ENCODE measurements around the gene CCDC30.

DNA sequence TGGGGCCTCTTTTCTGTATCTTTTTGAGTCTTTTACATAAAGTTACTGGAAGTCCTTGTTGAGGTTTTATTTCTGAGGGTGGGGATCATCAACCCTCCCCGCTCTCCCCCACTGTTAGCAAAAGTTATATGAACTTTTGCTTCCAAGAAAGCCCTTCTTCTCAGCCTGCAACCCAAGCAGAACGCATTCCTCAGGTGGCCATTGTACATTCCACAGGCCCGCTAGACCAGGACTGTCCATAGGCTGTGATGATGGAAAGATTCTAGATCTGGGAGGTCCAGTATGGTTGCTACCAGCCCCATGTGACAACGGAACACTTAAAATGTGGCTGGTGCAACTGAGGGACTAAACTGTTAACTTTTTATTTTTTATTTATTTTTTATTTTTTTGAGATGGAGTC is 207.3 kb downstream of the CCDC30 start:
- no peak for TF ChIP-seq POLR2A (IDR thresholded peaks at IDR 0.05)
- no peak for TF ChIP-seq POLR2AphosphoS5 (IDR thresholded peaks at IDR 0.05)
- no peak for TF ChIP-seq CTCF (IDR thresholded peaks at IDR 0.05)
